ENCODE data around the gene SUCO.
"Not testable (repeated sequence)": the region's sequence is repeated elsewhere in the genome, so short reads cannot be mapped to it uniquely, and the experiment has no call there.

SUCO gene

GRCh38 chr1:172612478-172612877, 79.5 kb downstream of the SUCO start:
- no peak for DNase-seq

GRCh38 chr1:172613294-172613693, 80.3 kb downstream of the SUCO start:
- DNase-seq, result no peak

- no peak for DNase-seq
These were observed 83.2 kb downstream of the SUCO start for GRCh38 chr1:172616195-172616594.

GRCh38 chr1:172616636-172617035, 83.7 kb downstream of the SUCO start:
- no peak for DNase-seq

- DNase-seq, result not testable (repeated sequence)
These were observed 87.7 kb downstream of the SUCO start for GRCh38 chr1:172620603-172621002.

GRCh38 chr1:172622541-172622940, 89.6 kb downstream of the SUCO start:
- DNase-seq, result no peak

- no peak for DNase-seq
These were observed 90.8 kb downstream of the SUCO start for GRCh38 chr1:172623748-172624147.

GRCh38 chr1:172626845-172627244, 93.9 kb downstream of the SUCO start:
- DNase-seq, result no peak

GRCh38 chr1:172627702-172628101, 94.8 kb downstream of the SUCO start:
- DNase-seq, result no peak

GRCh38 chr1:172628401-172628800, 95.5 kb downstream of the SUCO start:
- no peak for DNase-seq

- no peak for DNase-seq
These were observed 96.2 kb downstream of the SUCO start for GRCh38 chr1:172629170-172629569.

- DNase-seq, result no peak
These were observed 96.7 kb downstream of the SUCO start for GRCh38 chr1:172629638-172630037.

- no peak for DNase-seq
These were observed 97.3 kb downstream of the SUCO start for GRCh38 chr1:172630056-172630818.

GRCh38 chr1:172630868-172631267, 97.9 kb downstream of the SUCO start:
- no peak for DNase-seq

- DNase-seq, result no peak
These were observed 104.6 kb downstream of the SUCO start for GRCh38 chr1:172637522-172637921.

- no peak for DNase-seq
These were observed 105.3 kb downstream of the SUCO start for GRCh38 chr1:172638249-172638648.

GRCh38 chr1:172638885-172639831, 106.2 kb downstream of the SUCO start:
- DNase-seq, result no peak

- DNase-seq, result no peak
These were observed 107.2 kb downstream of the SUCO start for GRCh38 chr1:172640111-172640510.

- DNase-seq, result no peak
These were observed 108.5 kb downstream of the SUCO start for GRCh38 chr1:172641492-172641891.

GRCh38 chr1:172642970-172643369, 110.0 kb downstream of the SUCO start:
- no peak for DNase-seq

GRCh38 chr1:172646653-172647052, 113.7 kb downstream of the SUCO start:
- no peak for DNase-seq

GRCh38 chr1:172647110-172647564, 114.2 kb downstream of the SUCO start:
- DNase-seq, result no peak

GRCh38 chr1:172647987-172648386, 115.0 kb downstream of the SUCO start:
- DNase-seq, result no peak

Measured in NCI-H1694 (cell line).